ENCODE data around the gene CLCNKA. TPM values are rescaled to one million over a fixed set of nuclear protein-coding genes. Genes with fewer than 3 reads are reported as not detected.
"Not testable (repeated sequence)": the region's sequence is repeated elsewhere in the genome, so short reads cannot be mapped to it uniquely, and the experiment has no call there.

CLCNKA gene
- total and polyA plus RNA-seq, 12 donors: 0.18 to 52.5 (median 2.1) TPM

DNA sequence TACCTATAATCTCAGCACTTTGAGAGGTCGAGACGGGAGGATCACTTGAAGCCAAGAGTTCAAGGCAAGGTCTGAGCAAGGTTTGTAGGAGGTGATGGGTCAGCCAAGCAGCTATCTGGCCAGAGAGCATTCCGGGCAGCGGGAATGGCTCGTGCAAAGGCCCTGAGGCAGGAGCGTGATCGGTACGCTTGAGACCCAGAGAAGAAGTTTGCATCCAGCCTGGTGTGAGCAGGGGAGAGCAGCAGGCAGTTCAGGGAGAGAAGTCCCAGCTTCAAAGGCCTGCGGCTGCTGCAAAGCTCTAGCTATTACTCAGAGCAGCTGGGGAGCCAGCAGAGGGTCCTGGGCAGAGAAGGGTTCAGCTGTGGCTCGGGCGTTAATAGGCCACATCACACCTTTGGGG, 22.9 kb upstream of the CLCNKA start:
- 91 to 96% (median 93%) methylated on average over 10 to 11 of the region's 11 CpGs for WGBS, 4 donors
- peak in 1 of 7 donors; percentile 13 for DNase-seq
- TF ChIP-seq, protein P1, sequence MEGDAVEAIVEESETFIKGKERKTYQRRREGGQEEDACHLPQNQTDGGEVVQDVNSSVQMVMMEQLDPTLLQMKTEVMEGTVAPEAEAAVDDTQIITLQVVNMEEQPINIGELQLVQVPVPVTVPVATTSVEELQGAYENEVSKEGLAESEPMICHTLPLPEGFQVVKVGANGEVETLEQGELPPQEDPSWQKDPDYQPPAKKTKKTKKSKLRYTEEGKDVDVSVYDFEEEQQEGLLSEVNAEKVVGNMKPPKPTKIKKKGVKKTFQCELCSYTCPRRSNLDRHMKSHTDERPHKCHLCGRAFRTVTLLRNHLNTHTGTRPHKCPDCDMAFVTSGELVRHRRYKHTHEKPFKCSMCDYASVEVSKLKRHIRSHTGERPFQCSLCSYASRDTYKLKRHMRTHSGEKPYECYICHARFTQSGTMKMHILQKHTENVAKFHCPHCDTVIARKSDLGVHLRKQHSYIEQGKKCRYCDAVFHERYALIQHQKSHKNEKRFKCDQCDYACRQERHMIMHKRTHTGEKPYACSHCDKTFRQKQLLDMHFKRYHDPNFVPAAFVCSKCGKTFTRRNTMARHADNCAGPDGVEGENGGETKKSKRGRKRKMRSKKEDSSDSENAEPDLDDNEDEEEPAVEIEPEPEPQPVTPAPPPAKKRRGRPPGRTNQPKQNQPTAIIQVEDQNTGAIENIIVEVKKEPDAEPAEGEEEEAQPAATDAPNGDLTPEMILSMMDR (IDR thresholded peaks at IDR 0.05): no peak
- TF ChIP-seq POLR2A (IDR thresholded peaks at IDR 0.05): no peak
- Histone ChIP-seq H3K27ac (no peak overlapping the region), H3K9me3 (replicated peaks in 1 of 3) (no peaks in the 10 kb centered on the region), H3K36me3 (replicated peaks in 1 of 2) (no peaks in the 10 kb centered on the region), H3K27me3 (no peaks in the 10 kb centered on the region), H3K4me1 (replicated peaks in 1 of 2) (no peaks in the 10 kb centered on the region), H3K4me3 (no peak overlapping the region)
- intact Hi-C loops (cut with DNase I): no loop called here

DNA sequence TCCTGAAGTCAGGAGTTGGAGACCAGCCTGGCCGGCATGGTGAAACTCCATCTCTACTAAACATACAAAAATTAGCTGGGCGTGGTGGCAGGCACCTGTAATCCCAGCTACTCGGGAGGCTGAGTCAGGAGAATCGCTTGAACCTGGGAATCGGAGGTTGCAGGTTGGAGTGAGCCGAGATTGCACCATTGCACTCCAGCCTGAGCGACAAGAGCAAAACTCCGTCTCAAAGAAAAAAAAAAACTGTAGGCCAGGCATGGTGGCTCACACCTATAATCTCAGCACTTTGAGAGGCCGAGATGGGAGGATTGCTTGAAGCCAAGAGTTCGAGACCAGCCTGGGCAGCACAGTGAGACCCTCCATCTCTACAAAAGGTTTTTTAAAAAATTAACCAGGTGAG, 20.6 kb upstream of the CLCNKA start:
- H3K27ac ChIP-seq; H3K9me3 ChIP-seq (replicated peaks in 1 of 3); H3K4me1 ChIP-seq (replicated peaks in 1 of 2); H3K36me3 ChIP-seq (replicated peaks in 1 of 2); H3K27me3 ChIP-seq; H3K4me3 ChIP-seq: not testable (repeated sequence)
- 82 to 92% (median 88%) methylated on average over 10 of the region's 10 CpGs for WGBS, 4 donors
- peak in 1 of 7 donors; percentile 5 for DNase-seq
- intact Hi-C loops (cut with DNase I): loop anchor here in 1 of 2 donors (10.0 kb wide), 1 partner anchor 54 kb away; no protein-coding TSS in a partner anchor

DNA sequence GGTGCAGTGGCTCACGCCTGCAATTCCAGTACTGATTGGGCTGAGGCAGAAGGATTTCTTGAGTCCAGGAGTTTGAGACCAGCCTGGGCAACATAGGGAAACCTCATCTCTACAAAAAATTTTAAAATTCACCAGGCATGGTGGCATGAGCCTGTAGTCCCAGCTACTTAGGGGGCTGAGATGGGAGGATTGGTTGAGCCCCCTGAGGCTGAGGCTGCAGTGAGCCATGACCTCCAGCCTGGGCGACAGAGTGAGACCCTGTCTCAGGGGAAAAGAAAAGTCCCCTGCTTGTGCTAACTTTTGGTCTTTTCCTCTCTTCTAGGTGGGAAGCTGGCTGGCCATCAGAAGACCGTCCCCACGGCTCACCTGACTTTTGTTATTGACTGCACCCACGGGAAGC, 16.2 kb upstream of the CLCNKA start:
- peak in 1 of 7 donors; percentile 7 for DNase-seq
- H3K4me1 ChIP-seq (replicated peaks in 1 of 2): no peaks in the 10 kb centered on the region
- TF ChIP-seq, protein P1 (IDR thresholded peaks at IDR 0.05): no peak
- no peak for TF ChIP-seq POLR2A (IDR thresholded peaks at IDR 0.05)
- H3K27ac ChIP-seq: no peak overlapping the region
- 81 to 91% (median 85%) methylated on average over 5 of the region's 5 CpGs for WGBS, 4 donors
- H3K36me3 ChIP-seq (replicated peaks in 1 of 2): no peaks in the 10 kb centered on the region
- intact Hi-C loops (cut with DNase I): loop anchor here (5.0 to 10.0 kb wide), 2 partner anchors 42 to 49 kb away; no protein-coding TSS in a partner anchor
- no peaks in the 10 kb centered on the region for H3K27me3 ChIP-seq
- H3K9me3 ChIP-seq (replicated peaks in 1 of 3): no peaks in the 10 kb centered on the region
- no peak overlapping the region for H3K4me3 ChIP-seq

DNA sequence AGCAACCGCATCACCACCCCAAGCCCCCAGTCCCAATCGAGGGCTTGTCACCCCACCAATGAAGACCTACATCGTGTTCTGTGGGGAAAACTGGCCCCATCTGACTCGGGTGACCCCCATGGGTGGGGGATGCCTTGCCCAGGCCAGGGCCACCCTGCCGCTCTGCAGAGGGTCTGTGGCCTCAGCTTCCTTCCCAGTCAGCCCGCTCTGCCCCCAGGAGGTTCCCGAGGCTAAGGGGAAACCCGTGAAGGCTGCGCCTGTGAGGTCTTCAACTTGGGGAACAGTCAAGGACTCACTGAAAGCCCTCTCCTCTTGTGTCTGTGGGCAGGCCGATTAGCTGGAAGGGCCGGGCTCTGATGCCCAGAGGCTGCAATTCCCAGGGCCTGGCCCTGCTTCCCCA, 15.8 kb upstream of the CLCNKA start:
- intact Hi-C loops (cut with DNase I): loop anchor here (5.0 to 10.0 kb wide), 2 partner anchors 41 to 49 kb away; no protein-coding TSS in a partner anchor
- Histone ChIP-seq H3K36me3 (replicated peaks in 1 of 2) (no peaks in the 10 kb centered on the region), H3K4me3 (no peak overlapping the region), H3K4me1 (replicated peaks in 1 of 2) (no peaks in the 10 kb centered on the region), H3K27me3 (no peaks in the 10 kb centered on the region), H3K27ac (no peak overlapping the region), H3K9me3 (replicated peaks in 1 of 3) (no peaks in the 10 kb centered on the region)
- 73 to 83% (median 78%) methylated on average over 2 to 11 of the region's 11 CpGs for WGBS, 4 donors
- TF ChIP-seq POLR2A (IDR thresholded peaks at IDR 0.05): no peak
- TF ChIP-seq, protein P1 (IDR thresholded peaks at IDR 0.05): no peak
- DNase-seq: peak in 1 of 7 donors; percentile 9

All from adrenal gland (tissue), 12 donors.